Duodenal mucosa (tissue), 2 donors: Measurements from ENCODE around the gene MYH7B.

Experiments
- H3K27ac ChIP-seq: one replicate; pipeline ENCODE4 v1.7.0; 2013; ENCODE audit warnings: low read depth, low read length
- H3K27me3 ChIP-seq, 2 donors: one replicate each; pipeline ENCODE4 v1.7.0; 2013; ENCODE audit warnings: low read length in 2 of 2, control low read depth in 1 of 2; ENCODE audit not compliant: insufficient read depth in 2 of 2, control insufficient read depth in 1 of 2
- H3K36me3 ChIP-seq, 2 donors: one replicate each; pipeline ENCODE4 v1.7.0; 2013; ENCODE audit warnings: low read length in 2 of 2, control low read depth in 1 of 2; ENCODE audit not compliant: insufficient read depth in 2 of 2, control insufficient read depth in 1 of 2
- H3K4me1 ChIP-seq, 2 donors: one replicate each; pipeline ENCODE4 v1.7.0; 2013; ENCODE audit warnings: low read length in 2 of 2, control low read depth in 1 of 2; ENCODE audit not compliant: insufficient read depth in 2 of 2, control insufficient read depth in 1 of 2
- H3K4me3 ChIP-seq, 2 donors: one replicate each; pipeline ENCODE4 v1.7.0; 2013; ENCODE audit warnings: low read length in 2 of 2, low read depth in 1 of 2
- H3K9ac ChIP-seq, 2 donors: one replicate each; pipeline ENCODE4 v1.7.0; 2013; ENCODE audit warnings: low read length in 2 of 2, low read depth in 1 of 2
- H3K9me3 ChIP-seq, 2 donors: one replicate each; pipeline ENCODE4 v1.7.0; 2013; ENCODE audit warnings: low read length in 2 of 2, control low read depth in 1 of 2; ENCODE audit not compliant: control insufficient read depth in 1 of 2

MYH7B gene

GRCh38 chr20:34955231-34956040 lies at the start of gene MYH7B, which contains the start of gene GSS:
MYH7B (plus strand) TSS chr20:34955868; CDS start chr20:34978006, 22,138 bp downstream.
GSS (minus strand) TSS chr20:34955806; CDS start chr20:34951852, 3,954 bp downstream.
- H3K27ac ChIP-seq = peak within 1 kb of the TSS; percentile 77
- peak within 1 kb of the TSS; percentile 74 to 92 for H3K9ac ChIP-seq
- no peaks in the 10 kb centered on the region for H3K27me3 ChIP-seq
- H3K36me3 ChIP-seq = no peaks in the 10 kb centered on the region
- H3K9me3 ChIP-seq = no peaks in the 10 kb centered on the region
- H3K4me3 ChIP-seq = peak within 1 kb of the TSS; percentile 83 to 92
- H3K4me1 ChIP-seq = peaks cover 14 to 30% of the 10 kb centered on the region in 2 donors

- H3K27ac ChIP-seq = peak overlapping the region; percentile 48
- peaks cover 4 to 14% of the 10 kb centered on the region in 2 donors for H3K36me3 ChIP-seq
- H3K27me3 ChIP-seq = no peaks in the 10 kb centered on the region
- H3K4me1 ChIP-seq = peaks cover 31 to 36% of the 10 kb centered on the region in 2 donors
- peak overlapping the region; percentile 12 to 57 for H3K9ac ChIP-seq
- peaks cover 0 to 2% of the 10 kb centered on the region in 2 donors for H3K9me3 ChIP-seq
- H3K4me3 ChIP-seq = no peak overlapping the region
Observed at GRCh38 chr20:34907616-34908469, 47.8 kb upstream of the MYH7B start.

GRCh38 chr20:34915131-34915530 lies 40.5 kb upstream of the MYH7B start:
- Histone ChIP-seq H3K36me3 (peaks cover 11 to 45% of the 10 kb centered on the region in 2 donors), H3K9me3 (no peaks in the 10 kb centered on the region), H3K27ac (no peak overlapping the region), H3K9ac (peak overlapping the region in 1 of 2 donors; percentile 25), H3K27me3 (no peaks in the 10 kb centered on the region), H3K4me3 (no peak overlapping the region), H3K4me1 (peaks cover 48 to 58% of the 10 kb centered on the region in 2 donors)

GRCh38 chr20:34915749-34916455 lies 39.8 kb upstream of the MYH7B start:
- H3K9me3 ChIP-seq = no peaks in the 10 kb centered on the region
- no peak overlapping the region for H3K9ac ChIP-seq
- peaks cover 48 to 58% of the 10 kb centered on the region in 2 donors for H3K4me1 ChIP-seq
- H3K27me3 ChIP-seq = no peaks in the 10 kb centered on the region
- H3K4me3 ChIP-seq = no peak overlapping the region
- H3K36me3 ChIP-seq = peaks cover 19 to 51% of the 10 kb centered on the region in 2 donors
- H3K27ac ChIP-seq = peak overlapping the region; percentile 5

GRCh38 chr20:34916774-34917354 lies 38.8 kb upstream of the MYH7B start:
- peaks cover 29 to 60% of the 10 kb centered on the region in 2 donors for H3K36me3 ChIP-seq
- H3K9ac ChIP-seq = peak overlapping the region in 1 of 2 donors; percentile 4

GRCh38 chr20:34920055-34920454 lies 35.6 kb upstream of the MYH7B start:
- H3K4me3 ChIP-seq = no peak overlapping the region
- H3K36me3 ChIP-seq = peaks cover 39 to 70% of the 10 kb centered on the region in 2 donors
- H3K9ac ChIP-seq = no peak overlapping the region
- H3K27ac ChIP-seq = no peak overlapping the region
- no peaks in the 10 kb centered on the region for H3K27me3 ChIP-seq
- peaks cover 29 to 35% of the 10 kb centered on the region in 2 donors for H3K4me1 ChIP-seq
- H3K9me3 ChIP-seq = peaks cover 0 to 2% of the 10 kb centered on the region in 2 donors

More at GRCh38 chr20:34916774-34917354, 38.8 kb upstream of the MYH7B start:
- Histone ChIP-seq H3K9me3 (no peaks in the 10 kb centered on the region), H3K27ac (peak overlapping the region; percentile 55), H3K4me3 (no peak overlapping the region), H3K4me1 (peaks cover 48 to 58% of the 10 kb centered on the region in 2 donors), H3K27me3 (no peaks in the 10 kb centered on the region)

- Histone ChIP-seq H3K27ac (no peak overlapping the region), H3K27me3 (no peaks in the 10 kb centered on the region), H3K4me3 (no peak overlapping the region), H3K9me3 (peaks cover 0 to 2% of the 10 kb centered on the region in 2 donors), H3K4me1 (peaks cover 18 to 22% of the 10 kb centered on the region in 2 donors), H3K9ac (no peak overlapping the region), H3K36me3 (peaks cover 53 to 83% of the 10 kb centered on the region in 2 donors)
Observed at GRCh38 chr20:34921436-34921835, 34.2 kb upstream of the MYH7B start.

GRCh38 chr20:34922654-34923381 lies 32.9 kb upstream of the MYH7B start:
- no peak overlapping the region for H3K9ac ChIP-seq
- H3K27ac ChIP-seq = no peak overlapping the region

GRCh38 chr20:34923414-34923813 lies 32.3 kb upstream of the MYH7B start:
- peaks cover under 1 to 5% of the 10 kb centered on the region in 2 donors for H3K4me1 ChIP-seq
- H3K27me3 ChIP-seq = no peaks in the 10 kb centered on the region
- no peak overlapping the region for H3K9ac ChIP-seq
- peaks cover 73 to 98% of the 10 kb centered on the region in 2 donors for H3K36me3 ChIP-seq
- no peak overlapping the region for H3K27ac ChIP-seq
- H3K9me3 ChIP-seq = peaks cover 0 to 2% of the 10 kb centered on the region in 2 donors
- no peak overlapping the region for H3K4me3 ChIP-seq

More at GRCh38 chr20:34922654-34923381, 32.9 kb upstream of the MYH7B start:
- peaks cover 67 to 97% of the 10 kb centered on the region in 2 donors for H3K36me3 ChIP-seq
- H3K4me1 ChIP-seq = peaks cover 7 to 11% of the 10 kb centered on the region in 2 donors
- no peak overlapping the region for H3K4me3 ChIP-seq
- no peaks in the 10 kb centered on the region for H3K27me3 ChIP-seq
- peaks cover 0 to 2% of the 10 kb centered on the region in 2 donors for H3K9me3 ChIP-seq
